HEK293 (cell line): ENCODE measurements around the gene HUWE1.

Experiments used
- CTCF ChIA-PET: fragments of 350-600 bp; formaldehyde crosslinking; extraction: SDS; loops from one replicate; lab custom pipeline; 2021; ENCODE audit warnings: antibody characterized with exemption; lab: Yijun Ruan, JAX
- POLR2A ChIA-PET: fragments of 300-600 bp; formaldehyde crosslinking; extraction: SDS; loops from one replicate; lab custom pipeline; 2020; ENCODE audit warnings: antibody characterized with exemption, inconsistent platforms; lab: Yijun Ruan, JAX
- H3K27ac ChIP-seq: fragments of 200-500 bp; sonication (Bioruptor generic); 2 replicates; pipeline ENCODE4 v1.5.1; 2014; ENCODE audit warnings: low read depth, low read length, control low read depth, inconsistent platforms; ENCODE audit errors: extremely low read depth
- H3K36me3 ChIP-seq, 2 experiments: fragments of 200-500 bp in 1 of 2; sonication (Bioruptor generic) in 1 of 2; 1 replicate in 1 of 2; 2 replicates in 1 of 2; pipeline ENCODE4 v1.5.1; 2014 to 2017; ENCODE audit warnings: inconsistent platforms in 2 of 2, low read length in 2 of 2; ENCODE audit not compliant: control insufficient read depth in 2 of 2, insufficient read depth in 1 of 2
- H3K4me1 ChIP-seq: fragments of 200-500 bp; sonication (Bioruptor generic); 2 replicates; pipeline ENCODE4 v1.5.1; 2014; ENCODE audit warnings: mild to moderate bottlenecking, low read length, inconsistent platforms; ENCODE audit not compliant: control insufficient read depth, insufficient read depth
- H3K4me3 ChIP-seq: 2 replicates; pipeline ENCODE4 v1.5.1; 2011; ENCODE audit warnings: low read depth, mild to moderate bottlenecking, control low read depth, low read length, moderate library complexity
- H3K9me3 ChIP-seq: fragments of 200-500 bp; sonication (Bioruptor generic); 2 replicates; pipeline ENCODE4 v1.5.1; 2014; ENCODE audit warnings: low read depth, low read length, inconsistent platforms; ENCODE audit not compliant: control insufficient read depth, insufficient read depth
- PRDM1 ChIP-seq: fragments of 450-650 bp; formaldehyde crosslinking; IDR thresholded peaks from 2 replicates; pipeline ENCODE4; 2016; ENCODE audit warnings: missing biosample characterization, missing genetic modification characterization
- PRDM10 ChIP-seq: fragments of 450-650 bp; formaldehyde crosslinking; IDR thresholded peaks from 2 replicates; pipeline ENCODE4 v1.5.1; 2016; ENCODE audit warnings: missing biosample characterization, missing genetic modification characterization
- SP3 ChIP-seq: fragments of 450-650 bp; formaldehyde crosslinking; IDR thresholded peaks from 2 replicates; pipeline ENCODE4 v1.5.1; 2016; ENCODE audit warnings: missing biosample characterization, missing genetic modification characterization
- ZBTB48 ChIP-seq: fragments of 450-650 bp; formaldehyde crosslinking; IDR thresholded peaks from 2 replicates; pipeline ENCODE4 v1.5.1; 2016; ENCODE audit warnings: missing biosample characterization, missing genetic modification characterization
- ZFP69B ChIP-seq: fragments of 450-650 bp; formaldehyde crosslinking; IDR thresholded peaks from 2 replicates; pipeline ENCODE4 v1.5.1; 2016; ENCODE audit warnings: missing biosample characterization, missing genetic modification characterization
- ZNF146 ChIP-seq: fragments of 450-650 bp; formaldehyde crosslinking; IDR thresholded peaks from 2 replicates; pipeline ENCODE4 v1.5.1; 2016; ENCODE audit warnings: missing biosample characterization, missing genetic modification characterization
- ZNF155 ChIP-seq: fragments of 450-650 bp; formaldehyde crosslinking; IDR thresholded peaks from 2 replicates; pipeline ENCODE4 v1.5.1; 2016; ENCODE audit warnings: missing biosample characterization, missing genetic modification characterization
- ZNF23 ChIP-seq: fragments of 450-650 bp; formaldehyde crosslinking; IDR thresholded peaks from 2 replicates; pipeline ENCODE4 v1.5.1; 2016; ENCODE audit warnings: missing biosample characterization, missing genetic modification characterization, borderline replicate concordance
- ZNF248 ChIP-seq: fragments of 450-650 bp; formaldehyde crosslinking; IDR thresholded peaks from 2 replicates; pipeline ENCODE4 v1.5.1; 2017; ENCODE audit warnings: missing biosample characterization, missing genetic modification characterization
- ZNF341 ChIP-seq: fragments of 450-650 bp; formaldehyde crosslinking; IDR thresholded peaks from 2 replicates; pipeline ENCODE4; 2016; ENCODE audit warnings: low read depth, missing biosample characterization, missing genetic modification characterization
- ZNF391 ChIP-seq: fragments of 450-650 bp; formaldehyde crosslinking; IDR thresholded peaks from 2 replicates; pipeline ENCODE4 v1.5.1; 2016; ENCODE audit warnings: low read depth, missing biosample characterization, missing genetic modification characterization, borderline replicate concordance
- ZNF423 ChIP-seq: fragments of 450-650 bp; formaldehyde crosslinking; IDR thresholded peaks from 2 replicates; pipeline ENCODE4 v1.5.1; 2016; ENCODE audit warnings: missing biosample characterization, missing genetic modification characterization
- ZNF514 ChIP-seq: fragments of 450-650 bp; formaldehyde crosslinking; IDR thresholded peaks from 2 replicates; pipeline ENCODE4 v1.5.1; 2016; ENCODE audit warnings: missing biosample characterization, missing genetic modification characterization
- ZNF529 ChIP-seq: fragments of 450-650 bp; formaldehyde crosslinking; IDR thresholded peaks from 2 replicates; pipeline ENCODE4 v1.5.1; 2017; ENCODE audit warnings: missing genetic modification characterization, missing biosample characterization; ENCODE audit not compliant: insufficient replicate concordance
- ZNF76 ChIP-seq: fragments of 450-650 bp; formaldehyde crosslinking; IDR thresholded peaks from 2 replicates; pipeline ENCODE4; 2016; ENCODE audit warnings: low read depth, missing biosample characterization, missing genetic modification characterization, borderline replicate concordance
- ZNF785 ChIP-seq: fragments of 450-650 bp; formaldehyde crosslinking; IDR thresholded peaks from 2 replicates; pipeline ENCODE4 v1.5.1; 2016; ENCODE audit warnings: missing biosample characterization, missing genetic modification characterization
- ZXDB ChIP-seq: fragments of 450-650 bp; formaldehyde crosslinking; IDR thresholded peaks from 2 replicates; pipeline ENCODE4 v1.5.1; 2016; ENCODE audit warnings: missing biosample characterization, missing genetic modification characterization
- TF ChIP-seq, protein P1 (sequence below): fragments of 450-650 bp; formaldehyde crosslinking; IDR thresholded peaks from 2 replicates; pipeline ENCODE4 v1.5.1; 2017; ENCODE audit warnings: missing biosample characterization, missing genetic modification characterization

HUWE1 gene

DNA sequence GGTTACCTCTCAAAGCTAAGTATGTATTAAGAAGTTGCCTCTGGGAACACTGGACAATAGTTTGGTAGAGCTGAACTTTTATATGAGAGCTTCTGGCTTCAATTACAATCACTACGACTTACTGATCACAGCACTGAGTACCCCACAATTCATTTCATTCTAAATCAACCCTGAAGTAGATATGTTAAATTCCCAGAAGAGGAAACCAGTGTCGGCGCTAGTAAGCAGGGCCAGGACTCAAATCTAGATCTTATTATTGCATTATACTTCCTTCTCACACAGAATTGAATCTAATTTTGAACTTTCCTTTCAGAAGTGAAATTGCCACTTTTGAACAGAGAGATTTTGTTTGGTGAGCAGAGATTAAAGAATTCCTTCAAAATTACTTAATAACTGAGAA is 41.8 kb downstream of the HUWE1 start (continued):
- TF ChIP-seq, protein P1, sequence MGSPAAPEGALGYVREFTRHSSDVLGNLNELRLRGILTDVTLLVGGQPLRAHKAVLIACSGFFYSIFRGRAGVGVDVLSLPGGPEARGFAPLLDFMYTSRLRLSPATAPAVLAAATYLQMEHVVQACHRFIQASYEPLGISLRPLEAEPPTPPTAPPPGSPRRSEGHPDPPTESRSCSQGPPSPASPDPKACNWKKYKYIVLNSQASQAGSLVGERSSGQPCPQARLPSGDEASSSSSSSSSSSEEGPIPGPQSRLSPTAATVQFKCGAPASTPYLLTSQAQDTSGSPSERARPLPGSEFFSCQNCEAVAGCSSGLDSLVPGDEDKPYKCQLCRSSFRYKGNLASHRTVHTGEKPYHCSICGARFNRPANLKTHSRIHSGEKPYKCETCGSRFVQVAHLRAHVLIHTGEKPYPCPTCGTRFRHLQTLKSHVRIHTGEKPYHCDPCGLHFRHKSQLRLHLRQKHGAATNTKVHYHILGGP (tag by site-specific recombination) = no peak
- TF ChIP-seq ZNF423 (tag by site-specific recombination) (no peak), ZFP69B (no peak), ZNF341 (tag by site-specific recombination) (no peak), SP3 (tag by site-specific recombination) (no peak)
- TF ChIP-seq, all 188 proteins: peak for 0

GRCh38 chrX:53642337-53642736 is 44.2 kb downstream of the HUWE1 start:
- CTCF ChIA-PET = no interaction called here
- no peaks in the 10 kb centered on the region for H3K4me1 ChIP-seq
- H3K36me3 ChIP-seq = peaks cover 83 to 89% of the 10 kb centered on the region in 2 experiments
- TF ChIP-seq ZNF391 (tag by site-specific recombination) = no peak
- no peak for TF ChIP-seq PRDM10 (tag by site-specific recombination)
- TF ChIP-seq ZNF529 (tag by site-specific recombination) = no peak
- no peak for TF ChIP-seq ZNF514 (tag by site-specific recombination)
- no peak for TF ChIP-seq ZNF248 (tag by site-specific recombination)
- TF ChIP-seq PRDM1 (tag by site-specific recombination) = no peak
- no peak for TF ChIP-seq ZNF76 (tag by site-specific recombination)
- no peak for TF ChIP-seq ZNF155
- TF ChIP-seq ZNF785 = no peak
- no peak for TF ChIP-seq ZXDB
- TF ChIP-seq ZBTB48 (tag by site-specific recombination) = no peak
- TF ChIP-seq, all 188 proteins: peak for 0
- no peak overlapping the region for H3K27ac ChIP-seq
- H3K4me3 ChIP-seq = no peak overlapping the region
- no peaks in the 10 kb centered on the region for H3K9me3 ChIP-seq
- POLR2A ChIA-PET = no interaction called here

GRCh38 chrX:53639257-53639656 is 47.3 kb downstream of the HUWE1 start:
- no peak overlapping the region for H3K4me3 ChIP-seq
- ChIA-PET CTCF (no interaction called here), POLR2A (no interaction called here)
- peaks cover 70 to 89% of the 10 kb centered on the region in 2 experiments for H3K36me3 ChIP-seq
- H3K9me3 ChIP-seq = no peaks in the 10 kb centered on the region
- no peak overlapping the region for H3K27ac ChIP-seq
- peak; percentile 80 for TF ChIP-seq ZNF146 (tag by site-specific recombination)
- no peak for TF ChIP-seq ZNF23 (tag by site-specific recombination)
- no peaks in the 10 kb centered on the region for H3K4me1 ChIP-seq
